Left lung (tissue), 10 donors: Measurements from ENCODE around the gene TOLLIP. TPM values are rescaled to one million over a fixed set of nuclear protein-coding genes. Genes with fewer than 3 reads are reported as not detected.
"Not testable (repeated sequence)": the region's sequence is repeated elsewhere in the genome, so short reads cannot be mapped to it uniquely, and the experiment has no call there.

Source experiments
- ATAC-seq: fragments of 200-7000 bp; cut with Tn5 transposase; one replicate; pipeline ENCODE4 v1.9.1; 2020; ENCODE audit warnings: moderate library complexity
- DNase-seq, 4 donors: peaks; one replicate each; pipeline ENCODE4 v3.0.0-alpha.2; 2013 to 2020
- H3K27ac ChIP-seq, 2 donors: fragments of 200-600 bp; sonication (generic) in 1 of 2; one replicate each; pipeline versions ENCODE4 v1.5.0 to v1.8.0; 2020 to 2021
- H3K27me3 ChIP-seq, 2 donors: fragments of 200-600 bp; sonication (generic) in 1 of 2; one replicate each; pipeline versions ENCODE4 v1.5.0 to v1.8.0; 2020 to 2021
- H3K36me3 ChIP-seq, 2 donors: fragments of 200-600 bp; sonication (generic) in 1 of 2; one replicate each; pipeline versions ENCODE4 v1.5.0 to v1.8.0; 2020 to 2021
- H3K4me1 ChIP-seq, 2 donors: fragments of 200-600 bp; one replicate each; pipeline ENCODE4 v1.8.0; 2021
- H3K4me3 ChIP-seq, 2 donors: fragments of 200-600 bp; sonication (generic) in 1 of 2; one replicate each; pipeline versions ENCODE4 v1.5.0 to v1.8.0; 2020 to 2021; ENCODE audit warnings: mild to moderate bottlenecking in 1 of 2
- H3K9me3 ChIP-seq, 2 donors: fragments of 200-600 bp; sonication (generic) in 1 of 2; one replicate each; pipeline versions ENCODE4 v1.5.0 to v1.8.0; 2020 to 2021
- CTCF ChIP-seq, 2 donors: fragments of 200-600 bp; sonication (generic) in 1 of 2; IDR thresholded peaks; one replicate each; pipeline versions ENCODE4 v1.5.0 to v1.8.0; 2021; ENCODE audit warnings: antibody characterized with exemption in 2 of 2
- intact Hi-C, 2 donors: fragments of 100-400 bp; cut with DNase I; formaldehyde crosslinking; loops; one replicate each; pipeline versions ENCODE4 v1.11.2 to v1.14.2; 2022
- polyA plus RNA-seq, 6 donors: library from polyadenylated mRNA; unstranded; fragments of 120-200 nt; gene quantifications; one replicate each; pipeline ENCODE4 v1.2.1, GENCODE V29; 2013; ENCODE audit not compliant: insufficient read length in 6 of 6
- total RNA-seq, 2 donors: library from RNA; stranded (reverse); fragmentation: NEBNext Ultra II Directional; extraction: Animal tissue kit (Norgen Biotek cat#: 25700); gene quantifications; one replicate each; pipeline ENCODE4 v1.2.1, GENCODE V29; 2021
- donor health status: DM: no; HTN: yes; CAD: no.
- donor health status: DM: no; HTN: no; CAD: no.

TOLLIP gene
- total and polyA plus RNA-seq, 8 donors = 22.4 to 63.5 (median 27.2) TPM

DNA sequence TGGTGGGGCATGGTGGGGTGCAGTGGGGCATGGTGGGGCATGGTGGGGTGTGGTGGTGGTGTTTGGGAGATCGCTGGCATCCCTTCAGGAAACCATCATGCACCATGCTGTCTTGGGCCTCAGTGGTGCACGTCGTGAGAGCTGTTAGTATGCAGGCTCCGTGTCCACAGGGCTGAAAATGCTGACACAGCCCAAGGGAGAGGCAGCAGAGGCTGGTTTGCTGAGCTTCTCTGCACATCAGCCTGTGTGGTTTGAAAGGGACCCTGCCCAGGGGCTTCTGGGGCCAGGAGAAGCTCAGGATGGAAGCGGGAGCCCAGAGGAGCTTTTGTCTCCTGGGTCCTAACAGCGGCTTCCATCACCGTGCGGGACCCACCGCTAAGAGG is 56.3 kb downstream of the TOLLIP start:
- Histone ChIP-seq H3K9me3 (no peaks in the 10 kb centered on the region), H3K4me3 (no peak overlapping the region), H3K36me3 (no peaks in the 10 kb centered on the region), H3K27ac (no peak overlapping the region), H3K27me3 (peaks cover 0 to 12% of the 10 kb centered on the region in 2 donors), H3K4me1 (no peaks in the 10 kb centered on the region)
- no peak for ATAC-seq
- no peak for TF ChIP-seq CTCF (IDR thresholded peaks at IDR 0.05)
- no peak for DNase-seq
- intact Hi-C loops = no loop called here

DNA sequence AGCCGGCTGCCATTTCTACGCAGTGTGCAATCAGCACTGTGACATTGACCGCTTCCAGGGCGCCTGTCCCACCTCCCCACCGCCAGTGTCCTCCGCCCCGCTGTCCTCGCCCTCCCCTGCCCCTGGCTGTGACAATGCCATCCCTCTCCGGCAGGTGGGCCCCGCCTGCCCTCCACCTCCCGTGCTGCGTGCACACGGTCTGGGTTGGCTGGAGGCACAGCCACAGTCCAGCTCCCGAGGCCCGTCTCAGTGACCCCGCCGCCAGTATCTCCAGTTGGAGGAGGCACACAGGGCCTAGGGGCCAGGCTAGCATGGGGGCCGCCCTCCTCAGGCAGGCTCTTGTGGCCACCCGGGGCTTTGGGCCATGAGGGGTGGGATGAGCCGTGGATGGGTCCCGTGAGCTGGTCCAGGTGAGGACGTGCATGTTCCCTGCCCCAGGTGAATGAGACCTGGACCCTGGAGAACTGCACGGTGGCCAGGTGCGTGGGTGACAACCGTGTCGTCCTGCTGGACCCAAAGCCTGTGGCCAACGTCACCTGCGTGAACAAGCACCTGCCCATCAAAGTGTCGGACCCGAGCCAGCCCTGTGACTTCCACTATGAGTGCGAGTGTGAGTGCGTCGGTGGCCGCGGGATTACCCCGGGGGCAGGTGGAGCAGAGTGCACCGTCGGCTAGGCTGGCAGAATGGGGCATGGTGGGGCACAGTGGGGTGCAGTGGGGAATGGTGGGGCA is 56.9 kb downstream of the TOLLIP start:
- DNase-seq (no peak), ATAC-seq (no peak)
- H3K36me3 ChIP-seq = no peaks in the 10 kb centered on the region
- H3K27me3 ChIP-seq = peaks cover 0 to 7% of the 10 kb centered on the region in 2 donors
- intact Hi-C loops = no loop called here
- no peaks in the 10 kb centered on the region for H3K9me3 ChIP-seq
- no peaks in the 10 kb centered on the region for H3K4me1 ChIP-seq
- H3K4me3 ChIP-seq = no peak overlapping the region
- no peak for TF ChIP-seq CTCF (IDR thresholded peaks at IDR 0.05)
- H3K27ac ChIP-seq = no peak overlapping the region

DNA sequence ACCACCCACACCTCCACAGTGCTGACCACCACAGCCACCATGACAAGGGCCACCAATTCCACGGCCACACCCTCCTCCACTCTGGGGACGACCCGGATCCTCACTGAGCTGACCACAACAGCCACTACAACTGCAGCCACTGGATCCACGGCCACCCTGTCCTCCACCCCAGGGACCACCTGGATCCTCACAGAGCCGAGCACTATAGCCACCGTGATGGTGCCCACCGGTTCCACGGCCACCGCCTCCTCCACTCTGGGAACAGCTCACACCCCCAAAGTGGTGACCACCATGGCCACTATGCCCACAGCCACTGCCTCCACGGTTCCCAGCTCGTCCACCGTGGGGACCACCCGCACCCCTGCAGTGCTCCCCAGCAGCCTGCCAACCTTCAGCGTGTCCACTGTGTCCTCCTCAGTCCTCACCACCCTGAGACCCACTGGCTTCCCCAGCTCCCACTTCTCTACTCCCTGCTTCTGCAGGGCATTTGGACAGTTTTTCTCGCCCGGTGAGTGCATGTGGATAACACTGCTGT is 58.1 kb downstream of the TOLLIP start:
- Histone ChIP-seq H3K9me3 (no peaks in the 10 kb centered on the region), H3K27ac (no peak overlapping the region), H3K4me3 (no peak overlapping the region), H3K4me1 (no peaks in the 10 kb centered on the region), H3K36me3 (no peaks in the 10 kb centered on the region), H3K27me3 (no peaks in the 10 kb centered on the region)
- TF ChIP-seq CTCF (IDR thresholded peaks at IDR 0.05) = no peak
- DNase-seq (no peak), ATAC-seq (no peak)
- intact Hi-C loops = no loop called here

- ATAC-seq, intact Hi-C loops: not testable (repeated sequence)
These were observed 59.0 kb downstream of the TOLLIP start for GRCh38 chr11:1250411-1250810.

GRCh38 chr11:1248951-1249350 is 60.5 kb downstream of the TOLLIP start:
- ATAC-seq, H3K27me3 ChIP-seq, H3K4me1 ChIP-seq, H3K36me3 ChIP-seq, H3K4me3 ChIP-seq, H3K27ac ChIP-seq, H3K9me3 ChIP-seq, intact Hi-C loops, DNase-seq: not testable (repeated sequence)

More at GRCh38 chr11:1250411-1250810, 59.0 kb downstream of the TOLLIP start:
- H3K36me3 ChIP-seq, H3K9me3 ChIP-seq, DNase-seq, H3K4me1 ChIP-seq, H3K27ac ChIP-seq, H3K27me3 ChIP-seq, H3K4me3 ChIP-seq: not testable (repeated sequence)

DNA sequence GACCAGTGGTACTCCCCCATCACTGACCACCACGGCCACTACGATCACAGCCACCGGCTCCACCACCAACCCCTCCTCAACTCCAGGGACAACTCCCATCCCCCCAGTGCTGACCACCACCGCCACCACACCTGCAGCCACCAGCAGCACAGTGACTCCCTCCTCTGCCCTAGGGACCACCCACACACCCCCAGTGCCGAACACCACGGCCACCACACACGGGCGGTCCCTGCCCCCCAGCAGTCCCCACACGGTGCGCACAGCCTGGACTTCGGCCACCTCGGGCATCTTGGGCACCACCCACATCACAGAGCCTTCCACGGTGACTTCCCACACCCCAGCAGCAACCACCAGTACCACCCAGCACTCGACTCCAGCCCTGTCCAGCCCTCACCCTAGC is 62.4 kb downstream of the TOLLIP start:
- H3K4me1 ChIP-seq, H3K4me3 ChIP-seq, H3K27ac ChIP-seq, H3K27me3 ChIP-seq, H3K36me3 ChIP-seq, ATAC-seq, H3K9me3 ChIP-seq, intact Hi-C loops, DNase-seq: not testable (repeated sequence)

- not testable (repeated sequence) for ATAC-seq, DNase-seq
These were observed 63.1 kb downstream of the TOLLIP start for GRCh38 chr11:1246301-1246700.

GRCh38 chr11:1245717-1246116 is 63.7 kb downstream of the TOLLIP start:
- peaks cover 0 to 11% of the 10 kb centered on the region in 2 donors for H3K9me3 ChIP-seq
- H3K4me3 ChIP-seq, H3K27ac ChIP-seq, DNase-seq, H3K27me3 ChIP-seq, intact Hi-C loops, H3K4me1 ChIP-seq, H3K36me3 ChIP-seq, ATAC-seq: not testable (repeated sequence)

More at GRCh38 chr11:1246301-1246700, 63.1 kb downstream of the TOLLIP start:
- H3K36me3 ChIP-seq, H3K27me3 ChIP-seq, intact Hi-C loops, H3K27ac ChIP-seq, H3K4me3 ChIP-seq, H3K4me1 ChIP-seq: not testable (repeated sequence)
- peaks cover 0 to 10% of the 10 kb centered on the region in 2 donors for H3K9me3 ChIP-seq

DNA sequence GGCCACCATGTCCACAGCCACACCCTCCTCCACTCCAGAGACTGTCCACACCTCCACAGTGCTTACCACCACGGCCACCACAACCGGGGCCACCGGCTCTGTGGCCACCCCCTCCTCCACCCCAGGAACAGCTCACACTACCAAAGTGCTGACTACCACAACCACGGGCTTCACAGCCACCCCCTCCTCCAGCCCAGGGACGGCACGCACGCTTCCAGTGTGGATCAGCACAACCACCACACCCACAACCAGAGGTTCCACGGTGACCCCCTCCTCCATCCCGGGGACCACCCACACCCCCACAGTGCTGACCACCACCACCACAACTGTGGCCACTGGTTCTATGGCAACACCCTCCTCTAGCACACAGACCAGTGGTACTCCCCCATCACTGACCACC is 64.9 kb downstream of the TOLLIP start:
- H3K4me3 ChIP-seq, H3K4me1 ChIP-seq, ATAC-seq, DNase-seq, intact Hi-C loops, H3K36me3 ChIP-seq, H3K27ac ChIP-seq, H3K27me3 ChIP-seq: not testable (repeated sequence)
- H3K9me3 ChIP-seq = peaks cover 0 to 11% of the 10 kb centered on the region in 2 donors

GRCh38 chr11:1243521-1243920 is 65.9 kb downstream of the TOLLIP start:
- H3K4me1 ChIP-seq, H3K27ac ChIP-seq, H3K36me3 ChIP-seq, H3K4me3 ChIP-seq, DNase-seq, ATAC-seq, intact Hi-C loops, H3K27me3 ChIP-seq: not testable (repeated sequence)
- H3K9me3 ChIP-seq = peaks cover 0 to 11% of the 10 kb centered on the region in 2 donors
